Activated T-cell treated with anti-CD3 and anti-CD28 coated beads for 48 hours (primary cell): ENCODE data around the gene CRYBG2.
"Not testable (repeated sequence)": the region's sequence is repeated elsewhere in the genome, so short reads cannot be mapped to it uniquely, and the experiment has no call there.

ENCODE experiments used
- DNase-seq: peaks from one replicate; pipeline ENCODE4 v3.0.0-alpha.2; 2020; ENCODE audit warnings: low read depth

The CRYBG2 gene

DNA sequence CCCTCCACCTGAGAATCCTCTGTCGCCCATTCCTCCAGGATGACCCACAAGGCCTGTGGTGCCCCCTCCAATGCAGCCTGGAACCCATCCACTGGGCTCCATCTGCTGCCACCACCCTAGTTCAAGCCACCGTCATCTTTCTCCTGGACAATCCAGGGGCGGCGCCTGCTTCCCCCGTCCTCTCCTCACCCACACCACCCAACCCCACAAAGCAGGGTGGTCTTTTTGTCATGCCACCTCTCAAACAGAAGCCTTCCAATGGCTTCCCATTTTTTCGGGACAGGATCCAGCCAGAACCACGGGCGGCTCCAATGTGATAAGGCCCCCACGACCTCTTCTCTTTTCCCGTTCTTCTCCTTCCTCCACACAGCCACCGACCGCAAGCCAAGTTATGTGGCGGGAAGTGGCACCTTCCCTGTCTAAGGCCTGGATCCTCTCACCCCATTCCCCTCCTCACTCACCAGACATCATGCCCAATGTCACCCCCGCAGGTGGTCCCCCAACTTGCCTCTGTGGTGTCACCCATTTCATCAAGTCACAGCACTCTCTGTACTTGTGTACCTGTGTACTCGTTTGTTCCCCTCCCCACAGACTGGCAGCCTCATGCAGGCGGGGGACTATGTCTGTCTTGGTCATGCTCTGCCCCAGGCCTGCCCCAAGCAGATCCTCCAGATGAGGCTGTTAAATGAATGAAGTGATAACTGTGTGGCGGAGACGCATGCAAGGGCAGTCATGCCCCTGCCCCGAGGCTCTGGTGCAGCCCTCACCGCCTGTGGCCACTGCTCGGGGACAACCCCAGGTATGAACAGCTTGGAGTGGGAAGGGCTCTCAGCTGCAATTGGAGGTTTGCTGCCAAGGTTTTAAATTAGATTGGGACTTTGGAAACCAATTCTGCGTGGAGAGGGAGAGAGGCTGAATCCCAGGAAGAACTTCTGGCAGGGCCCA lies 58.5 kb downstream of the CRYBG2 start:
- DNase-seq = no peak

DNA sequence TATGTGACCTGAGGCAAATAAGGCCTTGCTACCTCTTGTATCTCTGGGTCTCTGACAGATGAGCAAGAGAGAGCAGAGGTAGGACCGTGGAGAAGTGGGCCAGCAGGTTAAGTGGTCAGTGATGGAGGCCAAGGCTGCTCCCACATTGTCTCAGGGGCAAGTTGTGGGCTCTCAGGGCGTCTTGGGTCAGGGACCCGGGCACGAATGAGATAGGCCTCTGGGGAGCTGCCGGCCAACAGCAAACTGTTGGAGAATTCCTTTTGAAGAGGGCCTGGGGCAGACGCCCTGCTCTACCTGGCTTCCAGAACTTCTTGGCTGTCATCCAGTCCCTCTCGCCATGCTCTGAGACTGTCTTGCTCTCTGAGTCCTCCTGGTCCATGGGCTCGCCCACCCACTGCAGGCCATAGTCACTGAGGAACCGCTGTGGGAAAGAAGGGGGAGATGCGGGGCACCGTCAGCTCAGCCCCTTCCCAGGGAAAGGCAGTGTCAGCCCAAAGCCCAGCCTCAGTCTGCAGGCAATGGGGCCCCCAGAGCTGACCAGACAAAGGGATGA lies 59.9 kb downstream of the CRYBG2 start:
- no peak for DNase-seq

DNA sequence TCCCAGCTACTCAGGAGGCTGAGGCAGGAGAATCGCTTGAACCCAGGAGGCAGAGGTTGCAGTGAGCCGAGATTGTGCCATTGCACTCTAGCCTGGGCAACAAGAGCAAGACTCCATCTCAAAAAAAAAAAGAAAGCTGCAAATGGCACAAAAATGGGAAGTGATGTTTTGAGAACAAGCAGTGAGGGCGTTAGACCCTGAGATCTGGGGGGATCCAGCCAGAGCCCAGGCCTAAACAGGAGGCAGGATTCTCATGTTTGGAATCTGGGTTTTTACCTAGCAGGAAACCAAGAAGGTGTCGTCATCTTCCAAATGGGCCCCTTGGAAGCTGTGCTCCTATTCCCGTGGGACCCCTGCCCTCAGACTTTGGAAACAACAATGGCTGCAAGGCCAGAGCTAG lies 61.2 kb downstream of the CRYBG2 start:
- DNase-seq = not testable (repeated sequence)

DNA sequence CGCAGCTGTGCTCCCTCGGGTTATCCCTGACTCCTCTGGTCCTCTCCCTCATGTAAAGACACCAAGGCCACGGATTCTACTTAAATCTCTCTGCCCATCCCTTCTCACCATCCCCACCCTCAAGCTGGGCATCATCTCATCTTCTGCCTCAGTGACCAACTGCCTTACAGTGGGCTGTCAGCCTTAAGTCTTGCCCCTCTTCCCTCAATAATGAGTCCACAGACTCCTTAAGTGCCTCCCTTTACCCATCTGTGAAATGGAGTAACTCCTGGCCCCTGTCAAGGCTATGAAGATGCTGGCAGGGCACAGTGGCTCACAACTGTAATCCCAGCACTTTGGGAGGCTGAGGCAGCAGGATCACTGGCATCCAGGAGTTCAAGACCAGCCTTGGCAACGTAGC lies 62.0 kb downstream of the CRYBG2 start:
- no peak for DNase-seq

DNA sequence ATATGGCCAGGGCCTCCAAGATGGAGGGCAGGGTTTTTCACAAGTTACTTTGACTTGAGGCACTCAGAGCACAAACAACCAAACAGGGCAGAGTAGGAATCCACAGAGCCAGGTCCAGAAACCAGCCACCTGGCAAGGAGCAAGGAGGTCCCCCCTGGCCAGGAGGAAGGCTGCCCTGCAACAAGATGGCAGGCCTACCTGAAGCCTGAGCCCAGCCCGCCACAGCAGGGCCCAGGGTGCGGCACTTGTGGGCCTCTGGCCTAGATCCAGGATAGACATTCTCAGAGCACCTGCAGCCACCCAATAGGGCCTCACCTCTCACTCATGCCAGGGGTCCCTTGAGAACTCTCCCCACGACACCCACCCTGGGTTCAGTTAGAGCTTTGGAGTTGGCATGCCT lies 62.5 kb downstream of the CRYBG2 start:
- DNase-seq = no peak

GRCh38 chr1:26290882-26291261 lies 63.1 kb downstream of the CRYBG2 start:
- DNase-seq = no peak

- no peak for DNase-seq
Measured at GRCh38 chr1:26290122-26290881, 63.6 kb downstream of the CRYBG2 start.

- DNase-seq = no peak
Measured at GRCh38 chr1:26289158-26290059, 64.5 kb downstream of the CRYBG2 start.

GRCh38 chr1:26288311-26288941 lies 65.5 kb downstream of the CRYBG2 start:
- peak; percentile 68 for DNase-seq

GRCh38 chr1:26287811-26288210 lies 66.1 kb downstream of the CRYBG2 start:
- no peak for DNase-seq

DNA sequence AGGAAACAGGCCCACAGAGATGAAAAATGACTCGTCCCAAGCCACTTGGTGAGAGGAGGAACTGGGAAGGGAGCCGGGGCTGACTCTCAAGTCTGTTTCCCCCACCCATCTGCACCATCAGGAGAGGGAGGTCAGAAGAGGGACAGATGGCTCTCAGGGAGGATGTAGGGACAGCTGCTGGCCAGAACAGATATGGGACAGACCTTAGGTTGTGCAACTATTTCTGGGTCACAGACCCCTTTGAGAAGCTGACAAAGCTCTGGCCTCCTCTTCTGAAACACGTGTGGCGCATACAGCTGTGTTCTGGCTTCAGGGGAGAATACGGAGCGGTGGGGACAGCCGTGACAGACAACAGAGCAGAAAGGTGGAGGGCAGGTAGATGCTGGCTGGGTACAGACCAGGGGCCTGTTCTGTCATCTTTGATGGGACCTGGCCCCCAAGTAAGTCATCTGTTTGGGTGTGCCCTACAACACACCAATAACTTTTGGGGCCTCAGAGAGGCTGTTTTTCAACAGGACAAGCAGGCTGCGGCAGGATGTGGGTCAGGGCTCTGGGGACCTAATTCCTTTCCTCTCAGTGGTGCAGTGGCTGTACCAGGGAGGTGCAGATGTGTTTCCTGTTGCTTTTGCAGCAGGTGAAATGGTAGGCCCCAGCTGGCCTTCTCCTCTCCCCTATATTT lies 66.8 kb downstream of the CRYBG2 start:
- no peak for DNase-seq

- no peak for DNase-seq
Measured at GRCh38 chr1:26286064-26286416, 67.9 kb downstream of the CRYBG2 start.

DNA sequence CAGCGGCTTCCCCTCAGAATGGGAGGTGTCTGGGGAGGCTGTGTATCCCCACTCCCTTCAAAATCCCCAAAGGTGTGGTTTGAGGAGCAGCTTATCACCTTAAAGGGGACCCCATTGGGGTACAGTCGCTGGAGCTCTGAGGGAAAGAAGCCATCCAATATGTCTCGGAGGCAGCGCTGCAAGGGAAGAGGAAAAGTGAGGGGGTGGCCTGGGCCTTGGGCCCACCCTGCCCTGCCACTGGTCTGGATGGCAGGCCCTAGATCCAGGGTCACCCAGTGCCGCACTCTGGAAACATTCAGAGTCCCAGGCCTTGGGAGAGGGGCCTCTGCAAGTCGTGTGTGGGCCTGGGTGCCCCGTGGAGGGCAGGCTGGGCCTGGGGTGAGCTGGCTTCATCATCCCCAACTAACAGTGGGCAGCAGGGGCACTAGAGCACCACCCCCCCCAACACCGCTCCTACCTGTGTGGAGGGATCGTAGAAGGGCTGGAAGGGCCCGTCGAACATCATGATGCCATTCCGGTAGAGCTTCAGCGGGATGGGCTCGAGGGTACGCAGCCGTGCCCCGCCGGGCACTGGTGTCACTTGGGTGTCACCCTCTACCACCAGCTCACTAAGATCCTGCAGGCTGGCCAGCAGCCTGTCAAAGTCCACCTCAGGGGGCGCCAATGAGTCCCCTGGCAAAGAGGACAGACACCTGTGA lies 68.4 kb downstream of the CRYBG2 start:
- peak; percentile 60 for DNase-seq

DNA sequence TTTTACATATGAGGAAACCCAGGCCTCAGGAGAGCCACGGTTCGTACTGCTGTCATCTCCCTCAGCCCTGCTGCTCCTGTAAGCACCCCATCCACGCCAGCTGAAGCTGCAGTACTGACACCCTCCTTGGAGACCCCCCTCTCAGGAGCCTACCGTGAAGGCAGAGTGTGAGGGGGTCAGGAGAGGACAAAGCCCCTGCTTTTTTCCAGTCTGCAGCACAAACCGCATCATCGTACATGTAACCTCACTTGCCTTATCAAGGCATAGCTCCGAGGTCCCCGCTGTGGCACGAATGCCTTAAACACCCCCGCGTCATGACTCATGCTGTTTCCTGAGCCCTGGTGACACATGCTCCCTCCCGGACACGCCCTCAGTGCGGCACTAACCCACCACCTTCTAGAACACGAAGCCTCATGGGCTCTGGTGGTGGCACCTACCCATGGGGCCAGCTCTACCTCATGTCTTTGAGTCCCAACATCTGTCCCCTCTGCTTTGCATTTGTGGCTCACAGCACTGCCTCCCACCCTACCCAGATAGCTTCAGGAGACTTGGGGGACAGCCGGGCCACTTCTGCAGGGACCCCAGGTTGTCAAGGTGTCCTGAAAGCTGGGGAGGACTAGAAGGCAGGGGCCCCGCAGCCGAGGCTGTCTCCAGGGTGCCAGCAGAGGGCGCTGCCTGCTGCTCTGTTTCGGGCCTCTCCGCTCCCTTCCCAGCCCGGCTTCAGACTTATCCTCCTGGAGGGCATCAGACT lies 69.2 kb downstream of the CRYBG2 start:
- DNase-seq = peak; percentile 90

GRCh38 chr1:26283871-26284596 lies 69.9 kb downstream of the CRYBG2 start:
- DNase-seq = no peak

DNA sequence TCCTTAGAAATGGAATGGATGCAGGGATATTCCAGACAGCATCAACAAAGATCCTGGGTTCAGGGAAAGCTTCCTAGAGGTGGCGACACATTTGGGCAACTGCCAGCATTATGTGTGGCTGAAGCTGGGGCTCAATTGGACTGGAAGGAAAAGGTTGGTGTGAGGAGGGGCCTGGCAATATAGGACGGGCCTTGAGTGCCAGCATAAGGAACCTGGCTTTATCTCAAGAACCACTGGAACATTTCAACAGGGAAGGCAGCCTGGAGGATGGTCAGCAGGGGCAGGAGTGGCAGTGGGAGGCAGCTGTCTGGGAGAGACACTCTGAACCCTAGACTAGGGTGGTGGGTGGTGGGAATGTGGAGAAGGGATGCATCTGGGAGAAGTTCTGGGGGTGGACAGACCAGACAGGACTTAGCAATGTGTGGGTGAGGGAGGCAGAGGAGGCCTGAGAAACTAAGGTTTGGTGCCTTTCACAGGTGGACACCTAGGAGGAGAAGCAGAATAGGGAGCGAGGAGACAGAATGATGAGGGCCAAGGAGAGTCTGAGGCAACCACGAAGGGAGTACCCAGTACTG lies 70.6 kb downstream of the CRYBG2 start:
- no peak for DNase-seq

- no peak for DNase-seq
Measured at GRCh38 chr1:26282401-26282918, 71.5 kb downstream of the CRYBG2 start.

- DNase-seq = no peak
Measured at GRCh38 chr1:26281971-26282370, 72.0 kb downstream of the CRYBG2 start.
